Activated T-cell treated with anti-CD3 and anti-CD28 coated beads for 24 hours (primary cell): ENCODE measurements around the gene BEND7.

Experiments
- DNase-seq: peaks from one replicate; pipeline ENCODE4 v3.0.0-alpha.2; 2020; ENCODE audit warnings: low read depth

BEND7 gene

DNA sequence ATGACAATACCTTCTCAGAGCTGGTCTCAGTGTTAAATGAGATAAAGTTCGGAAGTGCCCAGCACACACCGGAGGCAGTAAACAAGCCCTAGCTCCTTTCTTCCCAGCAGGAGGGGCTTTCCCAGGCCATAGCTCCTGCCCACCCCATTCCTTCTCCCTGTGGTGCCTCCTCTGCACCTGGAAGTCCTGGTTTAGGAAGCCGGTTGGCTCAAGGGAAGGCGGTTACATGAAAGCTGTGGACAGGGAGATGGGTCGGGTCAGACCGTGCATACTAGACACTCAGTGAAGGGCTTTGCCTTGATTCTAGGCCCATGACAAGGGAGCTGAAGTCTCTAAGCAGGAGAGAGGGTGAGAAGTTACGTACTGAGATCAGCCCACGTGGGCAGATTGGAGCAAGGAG lies 8.6 kb downstream of the BEND7 start:
- DNase-seq, result no peak

DNA sequence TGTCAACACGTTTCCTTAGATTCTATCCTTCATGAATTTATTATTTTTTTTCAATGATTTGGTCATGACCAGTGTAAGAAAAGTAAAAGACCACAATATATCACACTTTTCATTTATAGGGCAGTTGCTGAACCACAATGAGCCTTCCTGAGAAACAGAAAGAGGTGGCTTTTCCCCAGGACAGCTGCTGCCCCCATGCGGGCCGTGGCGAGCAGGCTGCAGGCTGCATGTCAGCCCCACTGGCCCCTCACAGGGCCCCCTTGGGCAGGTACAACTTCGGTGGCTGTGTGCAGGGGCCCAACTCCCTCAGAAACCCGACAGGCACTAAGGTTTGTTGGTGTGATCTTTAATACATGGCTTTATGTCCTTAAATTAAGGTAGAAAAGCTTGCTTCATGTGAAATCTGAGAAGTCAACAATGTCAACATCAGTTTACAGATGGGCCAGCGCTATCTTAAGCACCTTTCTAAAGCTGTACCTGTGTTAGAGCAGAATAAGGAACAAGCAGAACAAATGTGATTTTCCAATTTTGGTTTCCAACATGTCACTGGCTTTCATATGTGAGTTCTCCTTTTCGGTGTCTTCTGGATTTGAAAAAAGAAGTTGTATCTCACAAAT lies 10.6 kb downstream of the BEND7 start:
- no peak for DNase-seq

DNA sequence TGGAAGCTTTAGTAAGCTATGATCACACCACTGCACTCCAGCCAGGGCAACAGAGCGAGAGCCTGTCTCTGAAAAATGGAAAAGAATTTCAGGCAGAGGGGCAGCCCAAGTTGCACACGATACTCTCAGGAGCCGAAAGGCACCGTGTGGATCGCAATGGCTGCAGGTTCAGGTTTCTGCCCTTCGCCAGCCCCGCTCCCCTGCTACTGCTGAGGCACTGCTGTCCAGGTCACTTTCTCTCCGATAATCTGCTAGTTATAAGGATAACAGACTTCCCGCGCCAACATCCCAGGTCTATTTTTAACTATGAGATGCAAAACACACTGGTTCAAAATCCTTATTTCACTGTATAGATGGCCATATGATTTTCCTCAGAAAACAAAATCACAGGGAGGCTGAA lies 11.1 kb downstream of the BEND7 start:
- DNase-seq, result no peak

DNA sequence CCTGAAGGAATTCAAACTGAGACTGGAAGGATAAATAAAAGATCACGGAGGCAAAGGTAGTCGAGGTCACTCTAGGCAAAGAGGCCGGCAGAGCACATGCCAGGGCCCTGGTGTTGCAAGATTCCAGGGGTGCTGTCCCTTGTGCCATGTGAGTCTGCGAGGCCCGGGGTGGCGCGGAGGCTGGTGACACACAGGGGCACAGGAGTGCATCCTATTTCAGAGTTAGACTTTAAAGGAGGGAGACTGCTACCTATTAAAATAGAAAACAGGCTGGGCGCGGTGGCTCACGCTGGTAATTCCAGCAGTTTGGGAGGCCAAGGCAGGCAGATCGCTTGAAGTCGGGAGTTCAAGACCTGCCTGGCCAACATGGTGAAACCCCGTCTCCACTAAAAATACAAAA lies 12.6 kb downstream of the BEND7 start:
- no peak for DNase-seq

DNA sequence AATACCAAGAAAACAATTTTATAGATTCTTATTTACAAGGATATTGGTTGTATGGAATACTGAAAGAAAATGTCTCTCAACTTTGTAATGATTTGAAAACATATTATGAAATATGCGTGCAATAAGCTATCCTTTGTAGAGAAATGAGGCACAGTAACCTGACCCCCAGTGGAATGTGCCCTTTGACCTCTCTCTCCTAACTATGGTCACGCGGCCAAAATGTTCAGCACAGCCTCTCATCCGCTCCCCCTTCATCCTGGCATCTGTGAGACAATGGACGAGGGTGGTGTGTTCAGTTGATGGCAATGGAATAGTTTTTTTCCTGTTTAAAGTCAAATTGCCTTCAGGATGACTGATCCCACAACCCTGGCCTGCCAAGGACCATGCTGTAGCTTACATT lies 13.3 kb downstream of the BEND7 start:
- DNase-seq, result no peak

DNA sequence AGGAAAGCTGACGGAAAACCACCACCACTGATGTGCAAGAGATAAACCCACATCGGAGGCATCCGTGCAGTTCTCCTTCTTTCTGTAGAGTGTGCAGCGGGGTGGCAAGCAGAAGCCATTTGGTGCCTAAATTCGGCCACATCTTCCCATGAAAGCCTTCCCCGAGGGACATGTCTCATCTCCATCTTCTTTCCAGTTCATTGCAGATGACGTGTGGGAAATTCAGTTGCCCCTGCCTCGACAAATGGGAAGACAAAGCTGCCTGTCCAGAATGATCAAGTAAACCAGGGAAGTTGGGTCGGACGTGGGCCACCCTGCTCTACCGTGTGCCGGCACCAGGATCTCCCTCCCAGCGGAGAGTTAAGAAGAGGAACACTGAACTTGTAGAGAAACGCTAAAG lies 14.5 kb downstream of the BEND7 start:
- DNase-seq, result no peak

- DNase-seq, result no peak
Measured at GRCh38 chr10:13512564-13512963, 16.2 kb downstream of the BEND7 start.

DNA sequence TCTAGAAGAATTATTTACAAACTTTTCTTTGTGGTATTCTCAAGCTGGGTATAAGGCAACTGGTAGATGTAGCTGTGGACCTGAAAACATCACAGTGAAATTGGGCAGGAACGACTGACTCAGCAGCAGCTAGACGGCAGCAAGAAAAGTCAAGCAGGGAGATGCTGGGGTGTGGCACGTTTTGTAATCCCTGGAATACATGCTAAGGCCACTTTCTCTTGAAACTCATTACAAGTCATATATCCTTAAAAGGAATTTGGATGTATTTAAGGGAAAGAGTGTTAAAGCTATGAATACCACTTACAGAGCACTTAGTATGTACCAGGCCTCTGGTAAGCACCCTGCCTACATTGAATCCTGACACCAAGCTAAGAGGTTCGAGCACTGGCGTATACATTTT lies 17.4 kb downstream of the BEND7 start:
- no peak for DNase-seq

GRCh38 chr10:13505052-13505680 lies 23.6 kb downstream of the BEND7 start:
- no peak for DNase-seq

GRCh38 chr10:13503745-13504463 lies 24.9 kb downstream of the BEND7 start:
- DNase-seq, result no peak

GRCh38 chr10:13502380-13502779 lies 26.4 kb downstream of the BEND7 start:
- no peak for DNase-seq

GRCh38 chr10:13500201-13500600 lies 28.6 kb downstream of the BEND7 start:
- no peak for DNase-seq

DNA sequence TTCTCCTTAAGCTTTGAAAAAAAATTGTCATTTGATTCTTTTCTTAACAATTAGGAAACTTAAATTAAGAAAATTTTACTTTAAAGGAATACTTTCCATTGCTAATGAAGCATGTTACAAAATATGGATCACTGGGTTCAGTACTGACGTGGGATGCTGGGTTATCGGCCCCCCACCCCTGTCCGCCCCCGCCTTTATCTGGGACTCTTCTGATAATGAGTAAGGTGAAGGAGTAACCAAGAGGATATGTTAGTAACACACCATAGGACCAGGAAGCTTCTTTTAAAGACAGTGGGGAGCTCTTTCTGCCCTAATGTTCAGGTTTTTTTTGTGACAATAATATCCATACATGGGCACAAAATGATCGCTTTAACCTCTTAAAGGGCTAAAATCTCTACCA lies 29.7 kb downstream of the BEND7 start:
- no peak for DNase-seq

DNA sequence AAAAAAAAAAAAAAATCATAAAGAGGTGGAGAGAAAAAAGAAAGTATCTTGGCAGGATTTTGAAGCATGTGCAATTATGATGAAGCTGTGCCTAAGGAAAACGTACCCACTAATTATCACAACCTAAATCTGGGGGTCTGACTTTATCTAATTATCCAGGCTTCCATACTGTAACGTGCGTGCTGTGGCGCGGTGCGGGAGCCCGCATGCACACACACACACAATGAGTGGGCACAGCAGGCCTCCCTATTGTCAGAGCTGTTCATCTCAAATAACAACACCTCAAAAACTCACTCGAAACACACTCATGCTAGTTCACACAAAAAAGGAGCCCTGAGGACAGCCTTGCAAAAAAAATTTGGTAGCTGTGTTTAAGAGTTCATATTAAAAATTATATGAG lies 31.9 kb downstream of the BEND7 start:
- no peak for DNase-seq

- DNase-seq, result no peak
Measured at GRCh38 chr10:13496164-13496563, 32.6 kb downstream of the BEND7 start.

GRCh38 chr10:13492493-13493180 lies 36.2 kb downstream of the BEND7 start:
- DNase-seq, result no peak

GRCh38 chr10:13491747-13492360 lies 37.0 kb downstream of the BEND7 start:
- no peak for DNase-seq

GRCh38 chr10:13490503-13490902 lies 38.3 kb downstream of the BEND7 start:
- DNase-seq, result no peak

- no peak for DNase-seq
Measured at GRCh38 chr10:13489035-13489599, 39.7 kb downstream of the BEND7 start.

DNA sequence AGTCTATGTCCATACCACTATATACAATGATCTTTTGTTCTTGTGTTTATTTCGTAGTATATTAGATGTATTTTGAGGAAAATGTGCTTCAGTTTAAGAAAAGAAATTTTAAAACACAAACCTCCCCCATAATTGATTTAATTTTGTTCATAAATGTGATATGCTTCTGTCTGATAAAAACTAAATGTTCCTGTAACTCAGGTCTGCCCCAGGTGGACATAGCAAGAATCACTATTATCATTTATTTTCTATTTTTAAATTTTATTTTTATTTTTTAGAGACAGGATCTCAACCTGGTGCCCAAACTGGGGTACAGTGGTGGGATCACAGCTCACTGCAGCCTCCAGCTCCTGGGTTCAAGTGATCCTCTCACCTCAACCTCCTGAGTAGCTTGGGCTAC lies 43.2 kb downstream of the BEND7 start:
- no peak for DNase-seq

DNA sequence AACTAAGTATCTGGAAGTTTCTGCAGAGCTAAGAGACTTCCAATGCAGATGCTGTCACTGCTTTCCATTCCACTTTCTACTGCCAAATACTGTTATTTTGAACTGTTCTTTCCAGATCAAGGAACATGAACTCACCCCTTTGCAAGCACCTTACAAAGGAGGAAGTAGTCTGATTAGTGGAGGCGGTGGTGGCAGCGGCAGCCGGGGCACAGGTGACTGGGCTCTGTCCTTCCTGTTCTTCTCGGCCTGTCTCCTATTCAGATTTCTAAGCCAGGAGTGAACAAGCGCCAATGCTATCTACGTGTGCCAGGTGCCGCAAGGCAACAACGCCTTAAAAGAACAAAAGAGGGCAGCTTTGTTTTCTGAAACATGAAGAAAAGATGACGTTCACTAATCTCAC lies 44.9 kb downstream of the BEND7 start:
- no peak for DNase-seq

GRCh38 chr10:13483073-13483472 lies 45.7 kb downstream of the BEND7 start:
- no peak for DNase-seq
